ENCODE measurements around the gene OXER1. TPM values are rescaled to one million over a fixed set of nuclear protein-coding genes. Genes with fewer than 3 reads are reported as not detected.
"Not testable (repeated sequence)": the region's sequence is repeated elsewhere in the genome, so short reads cannot be mapped to it uniquely, and the experiment has no call there.

OXER1 gene
- total RNA-seq, 2 experiments from 2014 or later: 0.16 TPM; not detected in 1

- Mint-ChIP-seq H3K4me1 (peaks cover 4% of the 10 kb centered on the region), H3K27ac (no peak overlapping the region), H3K27me3 (no peaks in the 10 kb centered on the region), H3K36me3 (peaks cover 3% of the 10 kb centered on the region), H3K4me3 (no peak overlapping the region), H3K9me3 (no peaks in the 10 kb centered on the region)
- DNase-seq: no peak
These were observed 9.7 kb downstream of the OXER1 start for GRCh38 chr2:42754021-42754775.

DNA sequence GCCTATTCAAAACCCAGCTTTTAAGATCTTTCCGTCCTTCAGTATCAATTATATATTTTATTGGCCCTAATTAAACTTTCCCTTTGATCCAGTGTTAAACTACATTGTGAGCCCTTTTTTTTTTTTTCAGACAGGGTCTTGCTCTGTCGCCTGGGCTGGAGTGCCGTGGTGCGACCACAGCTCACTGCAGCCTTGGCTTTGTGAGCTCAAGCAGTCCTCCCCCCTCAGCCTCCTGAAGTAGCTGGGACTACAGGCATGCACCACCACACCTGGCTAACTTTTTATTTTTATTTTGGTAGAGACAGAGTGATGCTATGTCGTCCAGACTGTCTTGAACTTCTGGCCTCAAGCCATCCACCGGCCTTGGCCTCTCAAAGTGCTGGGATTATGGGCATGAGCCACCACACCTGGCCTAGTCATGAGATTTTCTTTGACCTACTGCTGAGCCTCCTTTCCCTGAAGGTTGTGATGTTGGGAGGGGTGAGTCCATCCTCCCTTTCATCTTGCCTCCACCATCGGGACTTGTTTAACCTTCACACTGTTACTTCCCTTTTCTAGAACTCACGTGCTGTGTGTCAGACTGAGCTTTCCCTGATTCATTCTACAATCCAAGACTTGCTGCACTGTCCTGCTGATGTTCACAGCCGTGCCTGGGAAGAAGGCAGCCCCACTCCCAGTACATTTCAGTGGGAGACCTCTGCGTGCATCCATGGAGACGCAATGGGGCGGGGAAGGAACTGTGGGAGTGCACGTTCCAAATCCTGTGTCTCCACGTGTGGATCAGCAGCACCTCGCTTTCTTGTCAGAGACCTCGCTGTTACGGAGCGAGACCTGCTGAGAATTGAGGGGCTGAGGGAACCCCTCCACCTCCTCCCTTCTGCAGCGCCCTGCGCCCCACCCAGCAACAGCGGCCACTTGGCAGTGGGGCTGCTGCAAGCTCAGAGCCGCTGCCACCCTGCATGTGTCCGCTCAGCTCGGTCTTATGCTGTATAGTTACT is 10.8 kb downstream of the OXER1 start:
- Mint-ChIP-seq H3K27me3 (no peaks in the 10 kb centered on the region), H3K4me1 (peaks cover 4% of the 10 kb centered on the region), H3K9me3 (no peaks in the 10 kb centered on the region), H3K4me3 (no peak overlapping the region), H3K36me3 (peaks cover under 1% of the 10 kb centered on the region), H3K27ac (no peak overlapping the region)
- DNase-seq: no peak

DNA sequence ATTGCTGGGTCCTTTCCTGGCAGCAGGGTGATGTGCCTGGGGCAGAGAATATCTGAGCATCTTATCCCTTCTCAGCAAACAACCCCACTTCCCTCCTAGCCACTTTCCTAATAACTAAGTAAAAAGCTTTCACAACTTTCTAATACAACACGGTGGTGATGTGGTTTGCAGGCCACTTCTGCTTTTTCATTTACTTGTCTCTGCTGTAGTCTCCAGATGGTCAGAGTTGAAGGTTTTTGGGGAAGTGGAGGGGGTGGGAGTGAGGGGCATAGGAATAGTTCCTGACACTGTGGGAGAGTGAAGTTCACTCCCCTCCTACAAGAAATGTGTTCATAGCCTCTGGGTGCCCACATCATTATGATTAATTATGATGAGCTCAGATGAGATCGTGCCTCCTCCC is 11.6 kb downstream of the OXER1 start:
- no peak overlapping the region for H3K4me3 Mint-ChIP-seq
- DNase-seq: no peak
- no peaks in the 10 kb centered on the region for H3K36me3 Mint-ChIP-seq
- H3K9me3 Mint-ChIP-seq: no peaks in the 10 kb centered on the region
- peaks cover 4% of the 10 kb centered on the region for H3K4me1 Mint-ChIP-seq
- H3K27ac Mint-ChIP-seq: no peak overlapping the region
- H3K27me3 Mint-ChIP-seq: no peaks in the 10 kb centered on the region

GRCh38 chr2:42748840-42749239 is 15.1 kb downstream of the OXER1 start:
- no peak for DNase-seq
- Mint-ChIP-seq H3K27me3 (no peaks in the 10 kb centered on the region), H3K27ac (no peak overlapping the region), H3K9me3 (no peaks in the 10 kb centered on the region), H3K4me3 (no peak overlapping the region), H3K36me3 (no peaks in the 10 kb centered on the region), H3K4me1 (peaks cover 2% of the 10 kb centered on the region)

DNA sequence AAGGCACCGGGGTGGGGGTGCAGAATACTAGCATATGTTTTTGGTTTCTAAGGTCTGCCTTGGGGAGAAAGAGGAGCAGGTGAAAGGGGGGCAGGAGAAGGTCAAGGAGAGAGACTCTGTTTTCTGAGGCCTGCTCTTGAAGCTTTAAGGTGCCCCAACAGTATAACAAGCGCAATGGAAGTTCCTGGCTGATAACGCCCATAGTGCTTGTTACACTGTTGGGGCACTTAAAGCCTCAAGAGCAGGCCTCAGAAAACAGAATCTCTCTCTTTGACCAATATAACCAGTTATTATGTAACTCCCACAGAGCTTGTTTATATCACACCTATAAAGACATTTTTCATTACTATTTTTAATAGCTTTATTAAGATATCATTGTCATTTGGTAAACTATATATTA is 16.5 kb downstream of the OXER1 start:
- Mint-ChIP-seq H3K4me1 (peaks cover 5% of the 10 kb centered on the region), H3K27me3 (no peaks in the 10 kb centered on the region), H3K36me3 (peaks cover 5% of the 10 kb centered on the region)

DNA sequence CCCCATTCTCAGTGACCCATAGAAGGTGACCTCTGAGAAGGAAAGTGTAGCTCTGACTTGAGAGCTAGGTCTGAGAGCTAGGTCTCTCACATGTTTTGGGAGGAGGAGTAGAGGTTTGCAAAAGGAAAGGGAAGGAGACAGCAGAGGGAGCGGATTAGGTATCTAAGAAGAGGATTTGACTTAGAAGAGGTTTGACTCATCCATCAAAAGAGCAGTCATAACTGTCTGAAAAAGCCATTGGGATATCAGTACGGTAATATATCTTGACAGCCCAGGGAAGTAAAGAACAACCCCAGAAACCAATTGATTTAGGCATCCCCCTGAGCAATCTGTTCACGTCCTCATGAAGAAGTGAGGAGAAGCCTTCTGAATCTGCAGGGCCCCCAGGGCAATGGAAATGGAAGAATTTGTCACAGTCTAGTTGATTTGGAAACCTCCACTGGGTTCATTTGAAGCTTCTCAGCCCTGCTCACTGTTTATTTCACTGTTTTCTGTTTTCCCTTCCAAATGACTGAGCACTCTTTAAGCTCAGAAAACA is 19.3 kb downstream of the OXER1 start:
- H3K4me3 Mint-ChIP-seq: no peak overlapping the region
- peaks cover 10% of the 10 kb centered on the region for H3K4me1 Mint-ChIP-seq
- no peak overlapping the region for H3K27ac Mint-ChIP-seq
- H3K9me3 Mint-ChIP-seq: peaks cover 4% of the 10 kb centered on the region
- no peaks in the 10 kb centered on the region for H3K27me3 Mint-ChIP-seq
- DNase-seq: no peak
- H3K36me3 Mint-ChIP-seq: peaks cover 20% of the 10 kb centered on the region

More for the DNA sequence above, 16.5 kb downstream of the OXER1 start:
- no peak overlapping the region for H3K27ac Mint-ChIP-seq
- no peak overlapping the region for H3K4me3 Mint-ChIP-seq
- no peaks in the 10 kb centered on the region for H3K9me3 Mint-ChIP-seq
- no peak for DNase-seq

DNA sequence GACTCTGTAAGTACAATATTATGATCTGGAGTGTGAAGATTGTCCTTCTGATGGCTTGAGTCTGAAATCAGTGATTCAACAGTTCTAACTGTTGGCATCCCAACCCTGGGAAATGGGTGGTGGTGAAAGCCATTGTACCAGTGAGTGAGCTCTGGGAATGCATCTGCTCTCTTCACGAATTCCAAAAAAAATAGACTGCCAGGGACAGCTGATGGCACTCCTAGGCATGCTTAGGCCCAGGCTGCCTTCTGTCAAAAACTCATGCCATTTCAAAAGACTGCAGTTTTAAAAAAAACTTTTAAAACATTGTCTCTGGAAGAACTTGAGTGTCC is 20.3 kb downstream of the OXER1 start:
- H3K4me1 Mint-ChIP-seq: peaks cover 10% of the 10 kb centered on the region
- peaks cover 27% of the 10 kb centered on the region for H3K36me3 Mint-ChIP-seq
- H3K27ac Mint-ChIP-seq: no peak overlapping the region
- H3K9me3 Mint-ChIP-seq: peaks cover 9% of the 10 kb centered on the region
- H3K27me3 Mint-ChIP-seq: no peaks in the 10 kb centered on the region
- H3K4me3 Mint-ChIP-seq: no peak overlapping the region
- DNase-seq: no peak

DNA sequence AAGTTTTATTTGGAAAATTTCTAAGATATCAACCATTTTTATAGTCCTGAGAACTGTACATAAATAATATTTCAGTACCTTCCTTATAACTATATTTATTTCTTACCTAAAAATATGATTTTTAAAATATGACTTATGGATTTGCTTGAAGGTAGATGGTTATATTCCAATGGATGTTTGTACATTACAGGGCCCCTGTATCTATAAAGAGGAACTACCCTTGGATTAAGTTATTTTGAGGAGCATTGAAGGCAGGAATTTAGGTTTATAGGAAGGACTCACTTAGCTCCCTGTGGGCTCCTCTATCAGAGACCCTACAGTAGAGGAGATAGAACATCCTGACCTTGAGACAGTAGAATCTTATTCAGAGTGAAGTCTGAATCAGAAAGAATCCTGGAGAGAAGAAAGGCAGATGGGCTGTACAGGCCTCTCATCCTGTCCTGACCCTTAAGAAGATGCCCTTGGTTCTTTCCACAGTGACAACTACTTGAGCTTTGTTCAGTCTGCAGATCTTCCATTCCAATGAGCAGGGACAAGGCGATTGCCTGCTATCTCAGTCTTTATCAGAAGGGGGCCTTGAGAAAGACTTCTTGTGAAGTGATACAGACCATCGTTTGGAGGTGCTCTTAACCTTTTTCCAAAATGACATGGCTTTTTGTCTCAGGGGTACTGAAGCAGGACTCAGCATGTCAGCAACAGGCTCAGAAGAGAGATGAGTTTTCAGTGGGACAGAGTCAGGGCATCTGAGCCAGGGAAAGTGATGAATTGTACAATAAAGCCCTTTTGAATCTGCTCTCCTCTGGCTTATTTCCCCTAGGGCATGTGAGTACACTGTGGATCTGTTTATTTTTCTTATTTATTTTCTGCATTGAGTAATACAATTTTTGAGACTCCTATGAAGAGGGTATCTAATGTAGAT is 20.9 kb downstream of the OXER1 start:
- H3K36me3 Mint-ChIP-seq: peaks cover 33% of the 10 kb centered on the region

GRCh38 chr2:42741140-42741539 is 22.8 kb downstream of the OXER1 start:
- Mint-ChIP-seq H3K9me3 (peaks cover 9% of the 10 kb centered on the region), H3K4me3 (no peak overlapping the region), H3K27ac (no peak overlapping the region), H3K27me3 (no peaks in the 10 kb centered on the region), H3K4me1 (peaks cover 10% of the 10 kb centered on the region), H3K36me3 (peaks cover 47% of the 10 kb centered on the region)
- DNase-seq: no peak

More for the DNA sequence above, 20.9 kb downstream of the OXER1 start:
- Mint-ChIP-seq H3K27me3 (no peaks in the 10 kb centered on the region), H3K4me1 (peaks cover 10% of the 10 kb centered on the region), H3K9me3 (peaks cover 9% of the 10 kb centered on the region), H3K27ac (no peak overlapping the region), H3K4me3 (no peak overlapping the region)
- DNase-seq: no peak

- peaks cover 30% of the 10 kb centered on the region for H3K9me3 Mint-ChIP-seq
- H3K4me3 Mint-ChIP-seq: no peak overlapping the region
- no peak for DNase-seq
- H3K4me1 Mint-ChIP-seq: peaks cover 4% of the 10 kb centered on the region
- no peaks in the 10 kb centered on the region for H3K27me3 Mint-ChIP-seq
- H3K36me3 Mint-ChIP-seq: peaks cover 79% of the 10 kb centered on the region
- no peak overlapping the region for H3K27ac Mint-ChIP-seq
These were observed 27.2 kb downstream of the OXER1 start for GRCh38 chr2:42736598-42737322.

DNA sequence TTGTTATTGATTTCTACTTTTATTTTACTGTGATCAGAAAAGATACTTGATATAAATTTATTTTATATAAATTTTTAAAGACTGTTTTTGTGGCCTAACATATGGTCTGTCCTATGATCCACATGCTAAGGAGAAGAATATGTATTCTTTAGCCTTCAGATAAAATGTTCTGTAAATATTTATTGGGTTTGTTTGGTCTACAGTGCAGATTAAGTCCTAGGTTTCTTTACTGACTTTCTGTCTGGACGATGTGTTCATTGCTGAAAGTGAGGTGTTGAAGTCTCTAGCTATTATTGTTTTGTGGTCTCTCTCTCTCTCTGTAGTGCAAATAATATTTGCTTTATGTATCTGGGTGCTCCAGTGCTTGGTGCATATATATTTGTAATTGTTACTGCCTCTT is 30.1 kb downstream of the OXER1 start:
- Mint-ChIP-seq H3K9me3 (peaks cover 32% of the 10 kb centered on the region), H3K4me1 (no peaks in the 10 kb centered on the region), H3K4me3 (no peak overlapping the region), H3K36me3 (peaks cover 81% of the 10 kb centered on the region), H3K27me3 (no peaks in the 10 kb centered on the region), H3K27ac (no peak overlapping the region)
- no peak for DNase-seq

DNA sequence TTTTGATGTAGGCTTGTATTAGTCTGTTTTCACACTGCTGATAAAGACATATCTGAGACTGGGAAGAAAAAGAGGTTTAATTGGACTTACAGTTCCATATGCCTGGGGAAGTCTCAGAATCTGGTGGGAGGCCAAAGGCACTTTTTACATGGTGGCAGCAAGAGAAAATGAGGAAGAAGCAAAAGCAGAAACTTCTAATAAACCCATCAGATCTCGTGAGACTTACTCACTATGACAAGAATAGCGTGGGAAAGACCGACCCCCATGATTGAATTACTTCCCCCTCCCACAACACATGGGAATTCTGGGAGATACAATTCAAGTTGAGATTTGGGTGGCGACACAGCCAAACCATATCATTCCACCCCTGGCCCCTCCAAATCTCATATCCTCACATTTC is 32.6 kb downstream of the OXER1 start:
- Mint-ChIP-seq H3K36me3 (peaks cover 67% of the 10 kb centered on the region), H3K9me3 (peaks cover 32% of the 10 kb centered on the region)
- not testable (repeated sequence) for DNase-seq, H3K27me3 Mint-ChIP-seq, H3K27ac Mint-ChIP-seq, H3K4me1 Mint-ChIP-seq, H3K4me3 Mint-ChIP-seq

- Mint-ChIP-seq H3K27me3 (no peaks in the 10 kb centered on the region), H3K36me3 (peaks cover 29% of the 10 kb centered on the region), H3K27ac (no peak overlapping the region), H3K4me1 (peaks cover 11% of the 10 kb centered on the region), H3K4me3 (no peak overlapping the region), H3K9me3 (peaks cover 12% of the 10 kb centered on the region)
- no peak for DNase-seq
These were observed 37.3 kb downstream of the OXER1 start for GRCh38 chr2:42726680-42727079.

DNA sequence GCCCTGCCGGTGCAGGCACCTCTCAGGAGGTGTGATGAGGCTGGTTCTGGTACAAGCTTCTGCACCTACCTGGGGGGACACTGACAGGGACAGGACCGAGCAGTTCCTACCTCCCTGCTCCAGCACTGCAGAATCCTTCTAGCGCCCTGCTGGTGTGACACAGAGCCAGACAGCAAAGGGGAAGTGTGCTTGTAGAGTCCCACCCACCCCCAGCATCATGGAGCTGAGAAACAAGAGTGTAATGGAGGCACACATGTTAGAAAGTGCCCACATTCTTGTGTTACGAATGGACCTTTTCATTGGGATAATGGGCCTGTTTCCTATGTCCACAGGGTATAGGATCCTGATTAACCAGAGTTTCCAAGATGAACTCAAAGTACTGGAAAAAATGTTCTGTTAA is 38.3 kb downstream of the OXER1 start:
- no peak overlapping the region for H3K4me3 Mint-ChIP-seq
- H3K36me3 Mint-ChIP-seq: peaks cover 18% of the 10 kb centered on the region
- peaks cover 11% of the 10 kb centered on the region for H3K4me1 Mint-ChIP-seq
- no peak for DNase-seq
- peaks cover 7% of the 10 kb centered on the region for H3K9me3 Mint-ChIP-seq
- H3K27me3 Mint-ChIP-seq: no peaks in the 10 kb centered on the region
- no peak overlapping the region for H3K27ac Mint-ChIP-seq

All from activated naive CD8-positive, alpha-beta T cell treated with anti-CD3 and anti-CD28 coated beads for 36 hours (primary cell).